Stomach smooth muscle (tissue), 2 donors: ENCODE results near the gene APOL1.

Source experiments
- H3K27ac ChIP-seq: one replicate; pipeline ENCODE4 v1.7.0; 2013; ENCODE audit warnings: mild to moderate bottlenecking, low read length, inconsistent platforms
- H3K27me3 ChIP-seq, 2 donors: one replicate each; pipeline ENCODE4 v1.7.0; 2013; ENCODE audit warnings: low read length in 2 of 2; ENCODE audit not compliant: insufficient read depth in 2 of 2, control insufficient read depth in 1 of 2
- H3K36me3 ChIP-seq, 2 donors: one replicate each; pipeline ENCODE4 v1.7.0; 2013; ENCODE audit warnings: low read length in 2 of 2; ENCODE audit not compliant: control insufficient read depth in 2 of 2, insufficient read depth in 2 of 2
- H3K4me1 ChIP-seq: one replicate; pipeline ENCODE4 v1.7.0; 2013; ENCODE audit warnings: low read length; ENCODE audit not compliant: control insufficient read depth, insufficient read depth
- H3K4me3 ChIP-seq, 2 donors: one replicate each; pipeline ENCODE4 v1.7.0; 2013; ENCODE audit warnings: low read length in 2 of 2
- H3K9ac ChIP-seq, 2 donors: one replicate each; pipeline ENCODE4 v1.7.0; 2013; ENCODE audit warnings: low read length in 2 of 2, mild to moderate bottlenecking in 1 of 2
- H3K9me3 ChIP-seq, 2 donors: one replicate each; pipeline ENCODE4 v1.7.0; 2013; ENCODE audit warnings: low read length in 2 of 2; ENCODE audit not compliant: control insufficient read depth in 2 of 2
- donor health status: healthy.
- donor health status: Pancreatic carcinoma.

The APOL1 gene

GRCh38 chr22:36211237-36211861 is 41.6 kb upstream of the APOL1 start:
- Histone ChIP-seq H3K9ac (no peak overlapping the region), H3K27ac (no peak overlapping the region), H3K4me3 (no peak overlapping the region), H3K36me3 (no peaks in the 10 kb centered on the region), H3K27me3 (no peaks in the 10 kb centered on the region), H3K4me1 (no peaks in the 10 kb centered on the region), H3K9me3 (no peaks in the 10 kb centered on the region)

- Histone ChIP-seq H3K9ac (no peak overlapping the region), H3K9me3 (no peaks in the 10 kb centered on the region), H3K4me1 (no peaks in the 10 kb centered on the region), H3K36me3 (no peaks in the 10 kb centered on the region), H3K27ac (no peak overlapping the region), H3K27me3 (no peaks in the 10 kb centered on the region), H3K4me3 (no peak overlapping the region)
These were observed 40.0 kb upstream of the APOL1 start for GRCh38 chr22:36212901-36213300.

- Histone ChIP-seq H3K4me1 (no peaks in the 10 kb centered on the region), H3K4me3 (no peak overlapping the region), H3K36me3 (no peaks in the 10 kb centered on the region), H3K9me3 (no peaks in the 10 kb centered on the region), H3K9ac (no peak overlapping the region), H3K27ac (no peak overlapping the region), H3K27me3 (no peaks in the 10 kb centered on the region)
These were observed 39.3 kb upstream of the APOL1 start for GRCh38 chr22:36213586-36213985.

GRCh38 chr22:36215981-36216380 is 37.0 kb upstream of the APOL1 start:
- Histone ChIP-seq H3K4me1 (no peaks in the 10 kb centered on the region), H3K27ac (no peak overlapping the region), H3K9me3 (no peaks in the 10 kb centered on the region), H3K4me3 (no peak overlapping the region), H3K36me3 (no peaks in the 10 kb centered on the region), H3K27me3 (peaks cover 0 to 3% of the 10 kb centered on the region in 2 donors), H3K9ac (no peak overlapping the region)

- H3K36me3 ChIP-seq: no peaks in the 10 kb centered on the region
- H3K4me1 ChIP-seq: no peaks in the 10 kb centered on the region
- H3K4me3 ChIP-seq: no peak overlapping the region
- H3K9ac ChIP-seq: no peak overlapping the region
- H3K27me3 ChIP-seq: peaks cover 0 to 3% of the 10 kb centered on the region in 2 donors
- H3K9me3 ChIP-seq: no peaks in the 10 kb centered on the region
- no peak overlapping the region for H3K27ac ChIP-seq
These were observed 34.2 kb upstream of the APOL1 start for GRCh38 chr22:36218648-36219193.

GRCh38 chr22:36220451-36220921 is 32.4 kb upstream of the APOL1 start:
- Histone ChIP-seq H3K27ac (no peak overlapping the region), H3K9ac (no peak overlapping the region), H3K4me3 (no peak overlapping the region), H3K36me3 (no peaks in the 10 kb centered on the region), H3K27me3 (peaks cover 0 to 3% of the 10 kb centered on the region in 2 donors), H3K4me1 (no peaks in the 10 kb centered on the region), H3K9me3 (no peaks in the 10 kb centered on the region)

GRCh38 chr22:36221799-36222751 is 30.9 kb upstream of the APOL1 start:
- Histone ChIP-seq H3K9ac (no peak overlapping the region), H3K4me1 (no peaks in the 10 kb centered on the region), H3K27me3 (peaks cover 0 to 3% of the 10 kb centered on the region in 2 donors), H3K4me3 (peak overlapping the region in 1 of 2 donors; percentile 24), H3K9me3 (no peaks in the 10 kb centered on the region), H3K27ac (no peak overlapping the region), H3K36me3 (peaks cover 0 to 2% of the 10 kb centered on the region in 2 donors)

- H3K36me3 ChIP-seq: peaks cover 7 to 10% of the 10 kb centered on the region in 2 donors
- no peak overlapping the region for H3K27ac ChIP-seq
- no peak overlapping the region for H3K9ac ChIP-seq
- no peaks in the 10 kb centered on the region for H3K4me1 ChIP-seq
- H3K27me3 ChIP-seq: peaks cover 0 to 3% of the 10 kb centered on the region in 2 donors
- no peak overlapping the region for H3K4me3 ChIP-seq
- no peaks in the 10 kb centered on the region for H3K9me3 ChIP-seq
These were observed 30.0 kb upstream of the APOL1 start for GRCh38 chr22:36222887-36223450.

GRCh38 chr22:36223504-36223903 is 29.4 kb upstream of the APOL1 start:
- H3K36me3 ChIP-seq: peaks cover 10 to 13% of the 10 kb centered on the region in 2 donors
- H3K4me3 ChIP-seq: no peak overlapping the region
- H3K27ac ChIP-seq: no peak overlapping the region
- H3K27me3 ChIP-seq: peaks cover 0 to 3% of the 10 kb centered on the region in 2 donors
- no peaks in the 10 kb centered on the region for H3K9me3 ChIP-seq
- no peak overlapping the region for H3K9ac ChIP-seq
- no peaks in the 10 kb centered on the region for H3K4me1 ChIP-seq

GRCh38 chr22:36224245-36224644 is 28.7 kb upstream of the APOL1 start:
- H3K9ac ChIP-seq: no peak overlapping the region
- no peaks in the 10 kb centered on the region for H3K4me1 ChIP-seq

More at GRCh38 chr22:36224245-36224644, 28.7 kb upstream of the APOL1 start:
- no peak overlapping the region for H3K27ac ChIP-seq
- peaks cover 0 to 3% of the 10 kb centered on the region in 2 donors for H3K27me3 ChIP-seq
- H3K9me3 ChIP-seq: no peaks in the 10 kb centered on the region
- H3K36me3 ChIP-seq: peaks cover 14 to 16% of the 10 kb centered on the region in 2 donors
- no peak overlapping the region for H3K4me3 ChIP-seq
